WERI-Rb-1 (cell line): ENCODE results near the gene MBOAT2.

Experiments
- DNase-seq: peaks from one replicate; pipeline ENCODE4 v3.0.0-alpha.2; 2020
- H3K27ac ChIP-seq: fragments of 250-450 bp; sonication (Bioruptor Pico); 2 replicates; pipeline ENCODE4 v1.5.1; 2020; ENCODE audit warnings: mild to moderate bottlenecking, moderate library complexity
- H3K27me3 ChIP-seq: fragments of 250-450 bp; sonication (Bioruptor Pico); 2 replicates; pipeline ENCODE4 v1.5.1; 2021; ENCODE audit warnings: mild to moderate bottlenecking, low read depth, moderate library complexity; ENCODE audit not compliant: insufficient read depth, severe bottlenecking
- H3K36me3 ChIP-seq: fragments of 250-450 bp; sonication (Bioruptor Pico); 2 replicates; pipeline ENCODE4 v1.5.1; 2020; ENCODE audit warnings: mild to moderate bottlenecking, moderate library complexity
- H3K4me3 ChIP-seq: 2 replicates; pipeline ENCODE4 v1.5.1; 2011; ENCODE audit warnings: low read depth, mild to moderate bottlenecking, control low read depth, low read length
- H3K9me3 ChIP-seq: fragments of 250-450 bp; sonication (Bioruptor Pico); 2 replicates; pipeline ENCODE4 v1.5.1; 2021; ENCODE audit warnings: mild to moderate bottlenecking, moderate library complexity; ENCODE audit not compliant: severe bottlenecking
- CTCF ChIP-seq: IDR thresholded peaks from 2 replicates; pipeline ENCODE4 v1.5.1; 2011; ENCODE audit warnings: low read depth, mild to moderate bottlenecking, control low read depth, inconsistent platforms, low read length

MBOAT2 gene

GRCh38 chr2:8966123-8966908 is 37.2 kb downstream of the MBOAT2 start:
- H3K36me3 ChIP-seq: no peaks in the 10 kb centered on the region
- no peak for TF ChIP-seq CTCF
- H3K9me3 ChIP-seq: no peaks in the 10 kb centered on the region
- no peak overlapping the region for H3K27ac ChIP-seq
- no peak for DNase-seq
- no peak overlapping the region for H3K4me3 ChIP-seq
- no peaks in the 10 kb centered on the region for H3K27me3 ChIP-seq

- Histone ChIP-seq H3K27ac (no peak overlapping the region), H3K36me3 (no peaks in the 10 kb centered on the region)
Observed at GRCh38 chr2:8965216-8965969, 38.1 kb downstream of the MBOAT2 start.

GRCh38 chr2:8962890-8963289 is 40.6 kb downstream of the MBOAT2 start:
- Histone ChIP-seq H3K36me3 (no peaks in the 10 kb centered on the region), H3K27ac (no peak overlapping the region), H3K9me3 (no peaks in the 10 kb centered on the region), H3K27me3 (no peaks in the 10 kb centered on the region), H3K4me3 (no peak overlapping the region)
- DNase-seq: no peak
- no peak for TF ChIP-seq CTCF

More at GRCh38 chr2:8965216-8965969, 38.1 kb downstream of the MBOAT2 start:
- DNase-seq: no peak
- Histone ChIP-seq H3K9me3 (no peaks in the 10 kb centered on the region), H3K4me3 (no peak overlapping the region), H3K27me3 (no peaks in the 10 kb centered on the region)
- no peak for TF ChIP-seq CTCF

GRCh38 chr2:8957628-8958027 is 45.9 kb downstream of the MBOAT2 start:
- DNase-seq: no peak
- H3K4me3 ChIP-seq: no peak overlapping the region
- H3K27ac ChIP-seq: no peak overlapping the region
- H3K9me3 ChIP-seq: peaks cover 21% of the 10 kb centered on the region
- no peaks in the 10 kb centered on the region for H3K27me3 ChIP-seq
- TF ChIP-seq CTCF: no peak
- peaks cover 13% of the 10 kb centered on the region for H3K36me3 ChIP-seq

- Histone ChIP-seq H3K4me3 (no peak overlapping the region), H3K27me3 (no peaks in the 10 kb centered on the region), H3K9me3 (peaks cover 25% of the 10 kb centered on the region), H3K36me3 (peaks cover 13% of the 10 kb centered on the region), H3K27ac (no peak overlapping the region)
- no peak for DNase-seq
- TF ChIP-seq CTCF: no peak
Observed at GRCh38 chr2:8956774-8957173, 46.7 kb downstream of the MBOAT2 start.
